Measurements from ENCODE around the gene LMO2.
A peak's percentile ranks its signal among the peaks of the same experiment; 100 is the strongest.
"Not testable (repeated sequence)": the region's sequence is repeated elsewhere in the genome, so short reads cannot be mapped to it uniquely, and the experiment has no call there.

LMO2 gene

DNA sequence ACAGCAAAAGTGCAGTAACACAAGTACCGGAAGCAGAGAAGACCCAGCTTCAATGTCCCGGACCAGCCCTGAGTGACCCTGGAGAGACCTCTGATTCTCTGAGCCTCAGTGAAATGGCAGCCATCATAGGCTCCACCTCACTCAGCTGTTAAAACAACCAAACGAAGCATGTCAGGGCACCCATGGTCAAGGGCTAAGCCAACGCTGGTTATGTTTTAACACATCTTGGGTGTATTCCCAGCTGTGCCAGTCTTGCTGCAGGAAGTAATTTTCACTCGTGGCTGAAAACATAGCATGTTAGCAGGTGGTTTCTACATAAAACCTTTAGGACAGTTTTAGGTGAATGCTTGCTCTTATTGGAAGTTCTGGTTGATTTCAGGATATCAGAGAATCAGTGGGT, 30.9 kb downstream of the LMO2 start:
- DNase-seq, result no peak

DNA sequence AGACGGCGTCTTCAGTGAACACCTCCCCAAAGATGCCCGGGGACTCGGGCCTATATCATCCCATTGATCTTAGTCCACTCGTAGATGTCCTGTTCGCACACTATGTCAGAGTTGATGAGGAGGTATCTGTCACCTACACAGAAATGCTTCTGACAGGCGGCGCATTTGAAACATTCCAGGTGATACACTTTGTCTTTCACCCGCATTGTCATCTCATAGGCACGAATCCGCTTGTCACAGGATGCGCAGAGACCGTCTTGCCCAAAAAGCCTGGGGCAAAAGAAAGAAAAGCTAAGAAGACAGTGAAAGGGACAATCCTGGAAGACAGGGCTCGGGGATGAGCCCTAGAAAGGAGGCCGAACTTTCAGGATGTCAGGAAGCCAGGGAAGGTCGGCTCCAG, 32.6 kb downstream of the LMO2 start:
- no peak for DNase-seq

GRCh38 chr11:33857933-33858371, 33.9 kb downstream of the LMO2 start:
- peak; percentile 77 for DNase-seq

DNA sequence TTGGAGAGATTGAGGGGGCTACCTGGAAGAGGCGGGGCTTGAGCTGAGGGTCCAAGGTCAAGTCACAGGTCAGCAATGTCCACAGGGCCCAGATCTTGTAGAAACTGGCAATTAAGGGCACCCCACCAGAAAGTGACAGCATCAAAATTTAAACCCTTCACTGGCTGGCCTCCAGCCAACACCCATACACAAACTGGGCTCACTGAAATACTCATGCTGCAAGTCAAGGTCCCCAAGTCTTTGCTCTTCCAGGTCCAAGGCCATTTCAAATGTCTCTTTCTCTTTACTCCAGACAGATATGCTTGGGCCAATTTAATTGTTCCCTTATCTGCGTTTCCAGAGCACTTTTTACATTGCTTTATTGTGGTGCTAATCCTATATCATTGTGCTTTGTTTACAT, 36.4 kb downstream of the LMO2 start:
- DNase-seq, result no peak

DNA sequence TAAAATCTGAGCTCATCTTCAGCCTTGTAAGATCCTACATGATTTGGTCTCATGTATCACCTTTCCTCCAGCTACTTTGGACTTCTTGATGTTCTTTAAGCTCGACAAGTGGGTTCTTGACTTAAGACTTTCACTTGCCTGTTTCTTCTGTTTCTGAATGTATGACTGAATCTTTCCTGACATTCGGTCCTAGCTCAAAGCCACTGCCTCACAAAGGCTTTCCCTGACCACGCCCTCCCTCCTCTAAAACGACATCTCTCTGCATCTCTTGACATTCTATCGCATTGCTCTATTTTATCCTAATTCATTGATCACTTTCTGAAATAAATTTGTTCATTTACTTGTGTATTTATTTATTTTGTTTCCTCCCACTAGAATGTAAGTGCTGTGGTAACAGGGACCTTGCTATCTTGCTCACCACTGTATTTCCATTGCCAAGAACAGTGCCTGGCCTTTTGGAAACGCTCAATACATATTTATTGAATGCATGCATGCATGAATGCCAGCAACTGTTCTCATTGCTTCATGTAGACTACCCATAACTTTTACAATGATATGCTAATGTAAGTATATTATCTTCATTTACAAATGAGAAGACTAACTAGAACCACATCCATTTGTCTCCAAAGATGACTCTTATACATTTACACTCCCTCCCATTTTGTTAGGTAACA, 43.0 kb downstream of the LMO2 start:
- DNase-seq, result no peak

- no peak for DNase-seq
Observed at GRCh38 chr11:33847251-33847650, 44.6 kb downstream of the LMO2 start.

DNA sequence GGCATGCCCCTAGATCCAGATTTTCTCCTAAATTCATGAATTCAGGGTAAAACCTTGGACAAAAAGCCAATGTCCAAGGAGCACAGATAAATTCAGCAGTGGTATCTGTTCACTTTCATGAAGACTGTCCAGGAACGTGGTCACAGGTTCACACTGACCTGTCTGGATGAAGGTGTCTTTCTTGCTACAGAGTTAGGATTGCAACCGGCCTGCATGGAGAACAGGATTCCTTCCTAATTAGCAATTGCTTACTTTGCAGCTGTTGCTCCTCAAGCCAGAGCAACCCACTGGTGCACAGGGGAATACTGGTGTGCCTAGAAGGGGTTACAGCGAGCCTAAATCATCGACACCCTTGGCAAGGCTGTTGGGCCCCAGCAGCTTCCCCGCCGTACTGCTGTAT, 47.6 kb downstream of the LMO2 start:
- no peak for DNase-seq

DNA sequence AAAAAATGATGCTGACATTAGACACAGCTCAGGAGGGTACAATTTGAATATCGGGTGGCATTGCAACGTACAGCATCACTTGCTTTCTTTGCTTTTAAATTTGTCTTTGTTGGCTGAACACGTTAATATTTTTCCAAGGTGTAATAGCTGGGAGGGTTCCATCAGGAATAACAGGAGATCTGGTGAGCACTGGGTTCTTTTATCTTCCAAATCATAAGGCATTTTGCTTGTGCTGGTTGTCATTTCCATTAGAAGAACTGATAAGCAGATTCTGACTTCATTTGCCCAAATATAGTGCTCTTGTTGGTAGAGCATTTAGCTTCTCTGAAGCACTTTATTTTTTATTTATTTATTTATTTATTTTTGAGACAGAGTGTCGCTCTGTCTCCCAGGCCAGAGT, 48.9 kb downstream of the LMO2 start:
- no peak for DNase-seq

GRCh38 chr11:33842236-33842915, 49.5 kb downstream of the LMO2 start:
- DNase-seq, result no peak

DNA sequence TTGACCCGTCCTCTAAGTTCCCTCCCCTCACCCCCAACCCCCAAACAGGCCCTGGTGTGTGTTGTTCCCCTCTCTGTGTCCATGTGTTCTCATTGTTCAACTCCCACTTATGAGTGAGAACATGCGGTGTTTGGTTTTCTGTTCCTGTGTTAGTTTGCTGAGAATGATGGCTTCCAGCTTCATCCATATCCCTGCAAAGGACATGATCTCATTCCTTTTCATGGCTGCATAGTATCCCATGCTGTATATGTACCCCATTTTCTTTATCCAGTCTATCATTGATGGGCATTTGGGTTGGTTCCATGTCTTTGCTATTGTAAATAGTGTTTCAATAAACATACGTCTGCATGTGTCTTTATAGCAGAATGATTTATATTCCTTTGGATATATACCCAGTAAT, 53.6 kb downstream of the LMO2 start:
- not testable (repeated sequence) for DNase-seq

DNA sequence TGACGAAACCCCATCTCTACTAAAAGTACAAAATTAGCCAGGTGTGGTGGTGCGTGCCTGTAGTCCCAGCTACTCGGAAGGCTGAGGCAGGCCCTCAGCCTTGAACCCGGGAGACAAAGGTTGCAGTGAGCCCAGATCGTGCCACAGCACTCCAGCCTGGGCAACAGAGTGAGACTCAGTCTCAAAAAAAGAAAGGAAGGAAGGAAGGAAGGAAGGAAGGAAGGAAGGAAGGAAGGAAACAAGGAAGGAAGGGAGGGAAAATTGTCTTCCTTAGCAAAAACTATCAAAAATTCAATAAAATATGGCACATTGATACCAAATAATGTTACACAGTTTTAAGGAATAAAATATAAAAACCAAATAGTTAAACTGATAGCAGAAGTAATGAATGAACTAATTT, 54.5 kb downstream of the LMO2 start:
- not testable (repeated sequence) for DNase-seq

- no peak for DNase-seq
Observed at GRCh38 chr11:33835143-33835878, 56.6 kb downstream of the LMO2 start.

- no peak for DNase-seq
Observed at GRCh38 chr11:33832676-33833075, 59.2 kb downstream of the LMO2 start.

DNA sequence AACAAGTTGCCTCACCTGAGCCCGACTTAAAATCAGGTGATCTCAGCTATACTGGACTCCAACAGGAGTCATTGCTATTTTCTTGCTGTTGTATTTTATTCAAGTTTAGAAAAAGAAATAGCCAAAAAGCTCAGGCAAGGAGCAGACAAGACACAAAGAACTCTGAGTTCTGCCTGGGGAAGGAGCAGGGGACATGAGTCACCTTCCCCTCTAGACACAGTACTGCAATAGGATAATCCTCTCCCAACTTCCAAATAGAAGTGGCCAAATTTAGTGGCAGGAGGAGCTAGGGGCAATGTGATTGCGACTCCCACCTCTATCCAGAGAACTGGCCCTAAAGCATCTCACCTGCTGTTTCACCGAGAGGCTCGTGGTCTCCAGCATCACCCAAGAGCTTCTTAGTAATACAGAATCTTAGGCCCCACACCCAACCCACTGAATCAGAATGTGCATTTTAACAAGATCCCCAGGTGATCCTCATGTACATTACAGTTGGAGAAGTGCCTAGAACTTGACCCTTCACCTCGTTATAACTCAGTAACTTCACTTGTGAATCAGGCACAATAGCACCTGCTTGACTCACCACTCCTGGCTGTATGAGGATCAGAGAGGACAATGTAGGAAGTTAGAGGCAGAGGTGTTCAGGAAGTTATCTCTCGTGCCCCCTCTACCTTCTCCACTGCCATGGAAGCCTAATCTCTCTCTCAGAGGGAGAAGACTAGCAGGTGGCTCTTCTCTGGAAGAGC, 60.8 kb downstream of the LMO2 start:
- DNase-seq, result no peak

DNA sequence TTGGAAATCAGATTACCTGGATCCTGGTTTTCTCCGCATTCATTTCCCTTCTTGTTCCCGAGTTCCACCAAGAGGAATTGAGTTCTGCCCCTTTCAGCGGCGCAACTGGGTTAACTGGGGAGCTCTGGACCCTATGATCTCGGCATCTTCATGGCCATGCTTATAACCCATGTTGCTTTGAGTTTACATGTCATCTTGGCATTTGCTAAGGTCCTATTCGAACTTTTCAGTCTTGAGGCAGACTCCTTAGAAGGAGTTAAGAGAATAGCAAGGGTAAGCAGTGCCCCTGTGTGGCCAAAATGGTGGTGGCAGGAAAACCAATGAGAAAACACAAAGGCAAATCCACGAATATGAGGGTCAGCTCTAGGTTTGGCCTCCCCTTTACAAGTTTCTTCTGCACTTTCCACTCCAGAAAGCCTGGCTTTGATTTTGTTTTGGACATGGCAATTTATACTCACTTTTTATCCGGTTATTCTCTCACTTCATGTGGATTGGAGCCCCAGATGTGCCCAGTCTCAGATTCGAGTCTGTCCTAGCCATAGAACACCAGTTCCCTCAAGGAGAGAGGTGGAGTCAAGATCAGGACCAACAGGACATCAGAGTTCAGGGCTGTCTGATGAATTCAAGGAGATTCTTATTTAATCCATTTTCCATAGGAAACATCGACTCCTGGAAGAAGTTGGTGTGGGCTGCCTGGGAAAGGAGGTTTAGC, 62.3 kb downstream of the LMO2 start:
- DNase-seq, result peak; percentile 51

DNA sequence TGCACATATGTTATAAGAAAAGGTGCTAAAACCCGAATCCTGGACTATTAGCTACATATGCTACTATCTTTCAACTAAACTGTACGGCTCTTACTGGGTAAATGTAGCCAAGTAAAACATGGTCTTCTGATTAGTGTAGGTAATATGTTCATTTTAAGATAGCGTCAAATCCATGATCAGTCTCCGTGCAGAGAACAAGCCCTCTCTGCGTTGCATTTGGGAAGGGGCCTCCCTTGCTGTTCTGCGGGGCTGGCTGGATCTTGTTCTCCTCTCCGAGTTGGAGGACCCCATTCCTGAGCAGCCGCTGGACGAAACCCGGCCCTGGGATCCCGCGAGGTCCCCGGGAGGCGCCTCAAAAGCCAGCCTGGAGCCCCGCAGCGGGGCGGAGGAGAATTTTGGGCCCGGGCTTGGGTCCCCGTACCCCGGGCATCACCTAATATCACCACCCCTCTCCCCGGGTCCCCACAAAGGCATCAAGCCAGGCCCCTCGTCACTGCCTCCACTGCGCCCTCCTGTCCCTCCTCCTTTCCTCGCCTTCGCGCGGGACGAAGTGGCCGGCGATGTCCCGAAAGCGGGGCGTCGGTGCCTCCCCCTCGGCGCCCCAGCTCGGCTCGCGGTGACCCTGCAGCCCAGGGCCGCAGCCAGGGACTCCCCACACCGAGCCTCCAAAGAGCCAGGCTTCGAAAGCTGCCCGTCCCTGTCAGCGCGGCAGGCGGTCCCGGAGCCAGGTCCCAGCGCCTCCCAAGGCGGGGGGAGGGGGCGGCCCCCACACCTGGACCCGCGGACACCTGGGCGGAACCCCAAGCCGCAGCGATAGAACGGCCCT, 63.1 kb downstream of the LMO2 start:
- DNase-seq, result no peak

DNA sequence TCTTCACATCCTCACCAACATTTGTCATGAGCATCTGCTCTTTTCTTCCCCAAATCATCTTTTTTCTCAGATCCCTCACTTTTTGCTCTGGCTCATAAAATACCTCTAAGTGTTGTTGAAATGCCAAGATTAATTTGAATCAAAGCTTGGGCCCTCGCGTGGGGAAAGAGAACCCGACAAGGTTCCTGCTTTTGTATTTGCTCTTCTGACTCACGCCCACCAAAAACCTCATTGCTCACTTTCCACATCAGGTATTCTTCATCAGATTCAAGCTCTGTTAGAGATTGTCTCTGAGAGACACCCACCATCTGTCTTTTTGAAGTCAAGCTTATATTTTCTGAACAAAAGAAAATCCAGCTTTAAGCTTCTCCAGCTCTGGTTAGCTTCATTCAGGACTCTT, 64.7 kb downstream of the LMO2 start:
- DNase-seq, result no peak

DNA sequence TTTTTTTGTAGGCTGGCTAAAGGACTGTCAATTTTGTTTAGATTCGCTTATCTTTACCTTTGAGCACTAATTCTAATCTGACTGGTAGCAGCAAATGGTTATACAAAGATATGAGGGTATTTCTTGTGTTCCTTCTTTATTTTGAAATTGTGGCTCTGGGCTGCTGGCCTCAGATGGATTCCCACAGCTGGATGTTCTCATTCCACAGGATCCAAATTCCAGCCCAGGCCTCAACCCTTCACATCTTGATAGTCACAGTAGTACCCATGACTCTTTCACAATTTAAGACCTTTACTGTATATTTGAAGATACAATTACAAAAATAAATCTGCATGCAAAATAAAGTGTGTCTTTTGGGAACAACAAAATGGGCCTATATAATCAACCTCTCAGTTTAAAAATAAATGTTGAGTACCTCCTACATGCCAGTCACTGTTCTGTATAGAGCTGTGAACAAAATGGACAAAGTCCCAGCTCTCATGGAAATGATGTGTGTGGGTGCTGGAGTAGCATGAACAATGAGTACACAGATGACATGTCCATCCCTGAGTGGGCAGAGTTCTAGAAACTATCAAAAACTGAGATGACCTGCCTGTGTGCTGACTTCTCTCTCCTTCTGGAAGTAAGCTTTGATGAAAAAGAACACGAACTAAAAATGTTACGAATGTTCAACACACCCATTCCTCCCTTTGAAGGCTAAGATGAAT, 65.9 kb downstream of the LMO2 start:
- DNase-seq, result no peak

DNA sequence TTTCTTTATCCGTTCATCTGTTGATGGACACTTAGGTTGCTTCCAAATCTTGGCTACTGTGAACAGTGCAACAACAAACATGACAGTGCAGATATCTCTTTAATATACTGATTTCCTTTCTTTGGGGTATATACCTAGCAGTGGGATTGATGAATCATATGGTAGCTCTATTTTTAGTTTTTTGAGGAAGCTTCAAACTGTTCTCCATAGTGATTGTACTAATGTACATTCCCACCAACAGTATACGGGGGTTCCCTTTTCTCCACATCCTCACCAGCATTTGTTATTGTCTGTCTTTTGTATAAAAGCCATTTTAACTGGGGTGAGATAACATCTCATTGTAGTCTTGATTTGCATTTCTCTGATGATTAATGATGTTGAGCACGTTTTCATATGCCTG, 68.9 kb downstream of the LMO2 start:
- DNase-seq, result not testable (repeated sequence)

- no peak for DNase-seq
Observed at GRCh38 chr11:33819278-33820035, 72.4 kb downstream of the LMO2 start.
